ENCODE data around the gene TCN2.
"Not testable (repeated sequence)": the region's sequence is repeated elsewhere in the genome, so short reads cannot be mapped to it uniquely, and the experiment has no call there.

The TCN2 gene

GRCh38 chr22:30606455-30607299, at the start of gene TCN2:
TSS of gene TCN2 (plus strand) at chr22:30607174. CDS start at chr22:30607332, 158 bp downstream.
- DNase-seq, result peak; percentile 82

DNA sequence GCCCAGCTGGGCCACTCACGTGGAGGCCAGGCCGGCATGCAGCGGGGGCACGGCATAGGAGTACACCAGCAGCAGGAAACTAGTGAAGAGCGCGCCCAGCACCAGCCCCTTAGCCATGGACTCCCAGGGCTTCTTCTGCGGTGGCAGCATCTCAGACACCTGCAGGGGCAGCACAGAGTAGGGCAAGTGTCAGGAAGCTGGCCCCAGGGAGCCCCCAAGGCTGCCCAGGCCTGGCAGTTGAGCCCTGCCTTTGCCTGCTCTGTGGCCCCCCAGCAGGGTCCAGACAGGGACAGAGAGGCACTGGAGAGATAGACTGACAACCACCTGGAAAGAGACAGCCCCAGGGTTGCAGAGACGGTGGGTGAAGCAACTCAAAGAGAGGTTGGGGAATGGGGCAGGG, 49.7 kb upstream of the TCN2 start:
- DNase-seq, result no peak

DNA sequence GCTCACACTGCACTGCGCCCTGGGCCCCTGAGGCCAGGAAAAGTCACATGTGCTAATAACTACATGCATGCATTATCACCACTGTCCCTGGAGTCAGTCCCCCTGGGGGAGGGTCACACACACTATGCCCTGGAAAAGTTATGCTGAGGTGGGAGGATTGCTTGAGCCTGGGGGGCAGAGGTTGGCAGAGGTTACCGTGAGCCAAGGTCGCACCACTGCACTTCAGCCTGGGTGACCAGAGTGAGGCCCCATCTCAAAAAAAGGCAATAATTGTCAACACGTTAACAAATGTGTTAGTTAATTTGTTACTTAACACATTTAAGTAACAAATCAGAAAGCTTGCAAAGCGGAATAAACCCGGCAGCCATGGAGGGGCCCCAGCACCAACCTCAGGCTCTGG, 47.1 kb upstream of the TCN2 start:
- DNase-seq, result no peak

DNA sequence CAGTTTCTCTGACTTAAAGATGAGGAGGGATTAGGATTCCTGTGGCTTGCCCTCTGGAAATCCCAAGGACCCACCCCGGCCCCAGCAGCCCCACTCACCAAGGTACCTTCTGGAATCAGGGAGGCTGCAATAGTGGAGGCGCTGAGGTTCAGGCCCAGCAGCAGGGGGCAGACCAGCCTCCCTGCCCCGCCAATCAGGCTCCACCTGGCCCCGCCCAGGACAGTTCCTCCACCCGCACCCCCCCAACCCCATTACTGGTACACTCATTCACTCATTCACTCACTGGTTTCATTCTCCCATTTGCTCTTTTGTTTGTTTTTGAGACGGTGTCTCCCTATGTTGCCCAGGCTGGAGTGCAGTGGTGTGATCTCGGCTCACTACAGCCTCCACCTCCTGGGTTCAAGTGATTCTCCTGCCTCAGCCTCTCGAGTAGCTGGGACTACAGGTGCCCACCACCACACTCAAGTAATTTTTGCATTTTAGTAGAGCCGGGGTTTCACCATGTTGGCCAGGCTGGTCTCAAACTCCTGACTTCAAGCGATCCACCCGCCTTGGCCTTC, 46.3 kb upstream of the TCN2 start:
- not testable (repeated sequence) for DNase-seq

DNA sequence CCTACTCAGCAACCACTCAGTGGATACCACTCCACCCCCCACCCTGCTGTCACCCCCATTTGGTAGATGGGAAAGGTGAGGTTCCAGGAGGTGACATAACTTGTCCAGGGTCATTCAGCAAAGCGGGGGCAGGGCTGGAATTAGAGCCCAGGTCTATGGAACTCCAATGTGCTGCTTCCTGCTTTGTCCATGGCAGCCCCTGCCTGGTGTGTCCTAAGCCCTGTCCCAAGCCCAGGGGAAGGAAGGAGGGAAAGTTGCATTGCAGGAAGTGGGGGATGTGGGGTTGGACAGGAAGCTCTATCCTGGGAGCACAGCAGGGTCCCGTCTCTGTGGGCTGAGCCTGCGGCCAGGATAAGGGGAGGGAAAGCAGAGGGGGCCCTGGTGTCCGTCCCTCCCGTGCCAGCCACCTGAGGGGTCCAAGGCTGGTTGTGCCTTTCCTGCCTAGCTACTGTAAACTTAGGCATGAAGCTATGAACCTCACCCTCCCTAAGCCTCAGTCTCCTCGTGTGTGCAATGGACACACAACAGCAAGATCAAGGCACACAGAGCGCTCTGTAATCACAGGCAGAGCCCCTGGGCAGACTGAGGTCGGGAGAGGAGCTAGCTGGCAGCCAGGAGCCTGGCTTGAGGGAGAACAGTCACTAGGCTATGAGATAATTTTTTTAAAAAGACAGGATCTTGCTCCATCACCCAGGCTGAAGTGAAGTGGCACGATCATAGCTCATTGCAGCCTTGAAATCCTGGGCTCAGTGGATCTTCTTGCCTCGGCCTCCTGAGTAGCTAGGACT, 45.4 kb upstream of the TCN2 start:
- DNase-seq, result no peak

- no peak for DNase-seq
Observed at GRCh38 chr22:30562366-30562765, 44.6 kb upstream of the TCN2 start.

DNA sequence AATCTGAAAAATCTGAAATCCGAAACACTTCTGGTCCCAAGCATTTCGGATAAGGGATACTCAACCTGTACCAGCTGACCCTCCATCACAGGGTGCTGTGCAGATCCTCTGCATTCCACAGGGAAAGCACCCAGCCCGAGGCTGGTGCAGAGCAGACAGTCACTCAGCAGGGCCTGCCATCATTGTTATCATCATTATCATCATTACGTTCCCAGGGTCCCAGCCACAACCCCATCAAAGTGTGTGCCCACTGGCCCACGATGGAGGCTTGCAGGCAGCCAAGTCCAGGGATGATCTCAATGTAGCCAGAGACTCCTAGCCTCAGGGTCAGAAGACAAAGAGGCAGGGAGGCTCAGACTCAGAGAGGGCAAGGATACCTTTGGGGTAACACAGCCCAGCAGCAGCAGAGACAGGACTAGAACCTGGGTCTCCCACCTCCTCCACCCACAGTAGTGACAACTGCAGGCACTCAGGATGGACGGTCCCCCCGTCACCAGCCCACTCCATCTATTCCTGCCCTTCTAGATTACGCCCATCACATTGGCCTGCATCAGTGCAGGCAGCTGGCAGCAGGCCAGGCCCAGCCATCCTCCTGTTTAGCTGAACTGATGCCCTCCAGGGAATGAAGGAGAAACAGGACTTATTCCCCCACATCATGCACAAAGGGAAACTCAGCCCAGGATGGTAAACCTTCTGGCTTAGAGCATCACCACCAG, 42.8 kb upstream of the TCN2 start:
- DNase-seq, result no peak

DNA sequence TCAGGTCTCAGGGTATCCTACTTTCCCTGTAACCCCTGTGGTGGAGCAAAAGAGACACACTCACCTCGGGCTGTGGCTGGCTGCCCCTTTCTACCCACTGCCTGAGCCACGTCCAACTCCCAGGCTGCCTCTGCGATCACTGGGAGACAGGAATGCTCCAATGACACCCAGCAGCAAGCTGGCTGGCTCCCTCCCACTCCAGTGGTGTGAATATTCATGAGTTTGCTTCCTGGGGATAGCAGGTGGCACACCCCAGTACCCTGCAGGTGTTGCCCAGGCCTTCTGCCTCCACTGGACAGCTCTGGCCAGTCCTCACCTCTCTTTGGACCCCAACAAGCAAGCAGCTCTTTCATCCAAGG, 42.2 kb upstream of the TCN2 start:
- DNase-seq, result no peak

- DNase-seq, result no peak
Observed at GRCh38 chr22:30565341-30565740, 41.6 kb upstream of the TCN2 start.

GRCh38 chr22:30566125-30566524, 40.8 kb upstream of the TCN2 start:
- no peak for DNase-seq

- DNase-seq, result not testable (repeated sequence)
Observed at GRCh38 chr22:30567277-30567676, 39.7 kb upstream of the TCN2 start.

- no peak for DNase-seq
Observed at GRCh38 chr22:30568137-30568805, 38.7 kb upstream of the TCN2 start.

- no peak for DNase-seq
Observed at GRCh38 chr22:30569674-30570202, 37.2 kb upstream of the TCN2 start.

- no peak for DNase-seq
Observed at GRCh38 chr22:30572210-30572609, 34.8 kb upstream of the TCN2 start.

DNA sequence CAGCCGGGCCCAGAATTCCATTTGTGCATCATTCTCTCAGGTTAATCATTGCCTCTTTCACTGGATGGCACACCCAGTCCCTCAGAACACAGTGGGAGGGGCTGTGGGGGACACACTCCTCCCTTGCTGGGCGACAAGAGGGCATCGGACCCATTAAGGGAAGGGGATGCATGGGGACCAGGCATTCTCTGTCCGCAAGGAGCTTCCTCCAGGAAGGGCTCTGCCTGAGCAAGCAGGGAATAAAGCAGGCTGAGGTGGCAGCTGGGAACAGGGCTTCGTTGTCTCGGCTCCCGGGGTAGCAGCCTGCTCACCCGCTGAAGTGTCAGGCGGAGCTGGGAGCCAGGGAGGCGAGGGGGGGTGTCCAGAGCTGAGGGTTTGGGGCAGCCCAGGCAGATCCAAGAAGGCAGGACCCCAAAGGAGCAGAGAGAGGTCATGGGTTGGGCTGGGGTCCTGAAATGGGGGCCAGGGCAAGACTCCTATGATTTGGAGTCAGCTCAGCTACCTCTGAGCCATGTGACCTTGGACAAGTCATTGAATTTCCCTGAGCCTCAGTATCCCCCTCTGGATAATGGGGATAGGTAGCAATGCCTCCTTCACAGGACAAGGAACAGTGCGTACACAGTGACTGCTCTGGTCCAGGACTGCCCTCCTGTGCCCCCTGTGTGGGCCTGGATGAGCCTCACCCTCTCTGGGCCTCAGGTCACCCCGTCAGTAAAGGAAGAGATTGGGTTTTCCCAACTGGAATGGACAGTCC, 34.0 kb upstream of the TCN2 start:
- no peak for DNase-seq

DNA sequence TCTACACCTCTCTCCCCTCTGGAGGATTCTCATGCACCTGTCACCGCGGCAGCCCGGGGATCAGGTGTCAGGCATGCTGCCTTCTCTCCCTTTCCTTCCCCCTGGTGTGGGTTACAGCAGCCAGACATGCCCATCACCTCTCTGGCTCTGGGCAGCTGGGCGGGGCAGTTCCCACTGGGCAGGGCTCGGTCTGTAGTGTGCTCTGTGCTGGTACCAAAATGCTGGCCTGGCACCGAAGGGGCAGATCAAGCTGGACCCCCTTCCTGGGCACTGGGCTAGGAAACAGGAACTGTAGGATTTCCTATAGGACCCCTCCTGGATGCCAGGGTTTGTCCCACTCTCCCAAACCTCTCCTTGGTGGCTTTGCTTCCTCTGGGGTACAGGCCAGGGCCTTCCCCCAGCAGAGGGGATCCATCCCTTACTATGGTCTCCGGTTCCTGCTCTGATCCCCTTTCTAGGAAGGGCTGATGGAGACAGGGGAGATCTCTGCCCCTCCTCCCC, 33.3 kb upstream of the TCN2 start:
- no peak for DNase-seq

GRCh38 chr22:30574095-30574981, 32.6 kb upstream of the TCN2 start, which contains the start of gene GAL3ST1:
TSS of gene GAL3ST1 (minus strand) at chr22:30574665. CDS start at chr22:30557392, 17,273 bp downstream.
- peak; percentile 15 for DNase-seq

GRCh38 chr22:30574997-30575671, 31.8 kb upstream of the TCN2 start:
- no peak for DNase-seq

DNA sequence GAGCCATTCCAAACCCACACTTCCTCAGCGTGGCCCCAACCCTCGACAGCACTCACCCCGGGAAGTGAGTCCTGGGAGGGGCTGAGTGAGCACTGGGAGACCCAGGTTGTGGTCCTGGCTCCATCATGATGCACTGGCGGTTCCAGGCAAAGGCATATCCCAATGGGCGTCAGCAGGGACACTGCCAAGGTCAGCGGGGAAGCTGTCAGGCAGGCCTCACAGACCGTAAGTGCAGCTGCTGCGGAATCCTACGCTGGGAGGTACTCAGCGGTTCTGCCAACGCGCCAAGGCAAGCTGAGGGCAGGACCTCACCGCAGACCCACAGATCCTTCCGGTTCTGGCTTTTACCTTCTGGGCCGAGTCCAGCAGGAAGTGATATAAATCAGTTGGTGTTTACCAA, 31.1 kb upstream of the TCN2 start:
- DNase-seq, result no peak

- no peak for DNase-seq
Observed at GRCh38 chr22:30578481-30578880, 28.5 kb upstream of the TCN2 start.
